Fibroblast of skin of left quadriceps (primary cell): ENCODE measurements around the gene LIPC.

Experiments used
- DNase-seq, 2 experiments: peaks; one replicate each; pipeline ENCODE4 v3.0.0-alpha.2; 2013; ENCODE audit warnings: low read depth in 2 of 2

Gene LIPC

DNA sequence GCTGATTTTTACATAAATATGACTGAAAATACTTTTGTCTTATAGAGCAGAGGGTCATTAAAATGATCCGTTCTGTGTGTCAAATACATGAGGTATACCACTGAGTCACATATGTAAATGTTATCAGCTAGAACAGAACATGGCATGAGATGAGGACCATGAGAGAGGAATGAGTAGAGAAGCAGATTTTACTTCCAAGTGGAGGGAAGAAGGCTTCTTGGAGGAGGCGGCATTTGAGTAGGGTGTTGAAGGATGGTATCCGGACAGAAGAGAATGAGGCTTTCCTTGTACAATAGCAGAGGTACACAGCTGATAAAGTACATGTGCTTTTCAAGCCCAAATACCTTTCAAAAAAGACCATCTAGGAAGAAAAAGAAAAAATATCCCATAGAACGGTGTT, 4.8 kb downstream of the LIPC start:
- DNase-seq: no peak

DNA sequence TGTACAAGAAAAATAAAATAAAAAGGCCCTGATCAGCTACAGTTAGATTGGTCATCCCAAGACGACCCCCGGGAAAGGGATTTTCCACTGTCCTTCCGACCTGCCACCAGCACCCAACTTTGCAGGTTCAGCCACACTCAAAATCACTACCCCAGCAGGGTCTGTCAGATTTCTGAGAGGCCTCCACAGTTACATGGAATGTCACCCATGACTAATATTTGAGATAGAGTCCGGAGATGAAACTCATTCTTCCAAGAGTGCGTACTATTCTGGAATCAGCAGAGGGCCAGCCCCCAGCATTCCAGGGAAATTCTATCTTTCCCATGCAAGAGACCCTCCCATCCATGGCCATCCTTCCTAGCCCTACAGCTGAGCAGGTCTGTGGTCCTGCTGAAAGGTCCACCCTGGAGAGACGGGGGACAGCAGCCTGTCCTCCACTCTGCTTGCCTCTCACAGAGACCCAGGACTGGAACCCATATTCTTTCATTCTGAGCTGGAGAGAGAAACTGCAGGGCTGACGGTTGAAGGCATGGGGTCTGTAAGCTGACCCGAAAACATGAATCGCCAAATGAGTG, 5.8 kb downstream of the LIPC start:
- DNase-seq: no peak

DNA sequence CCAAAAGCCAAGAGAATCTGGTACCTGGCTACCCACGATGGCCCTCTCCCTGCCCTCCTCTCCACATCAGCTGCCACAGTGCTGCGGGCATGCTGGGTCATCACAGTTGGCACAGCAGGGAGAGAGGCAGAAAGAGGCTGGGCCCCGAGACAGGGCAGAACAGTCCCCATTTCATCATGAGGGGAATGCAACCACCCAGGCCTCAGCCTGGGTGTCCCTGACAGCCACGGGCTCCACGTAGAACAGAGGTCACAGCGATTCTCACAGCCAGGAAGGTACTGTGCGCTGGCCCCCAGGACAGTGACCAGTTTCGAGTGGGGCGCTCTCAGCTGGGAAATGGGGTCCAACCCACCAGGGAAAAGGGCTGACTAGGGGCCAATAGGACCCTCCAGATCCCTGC, 6.3 kb downstream of the LIPC start:
- no peak for DNase-seq

DNA sequence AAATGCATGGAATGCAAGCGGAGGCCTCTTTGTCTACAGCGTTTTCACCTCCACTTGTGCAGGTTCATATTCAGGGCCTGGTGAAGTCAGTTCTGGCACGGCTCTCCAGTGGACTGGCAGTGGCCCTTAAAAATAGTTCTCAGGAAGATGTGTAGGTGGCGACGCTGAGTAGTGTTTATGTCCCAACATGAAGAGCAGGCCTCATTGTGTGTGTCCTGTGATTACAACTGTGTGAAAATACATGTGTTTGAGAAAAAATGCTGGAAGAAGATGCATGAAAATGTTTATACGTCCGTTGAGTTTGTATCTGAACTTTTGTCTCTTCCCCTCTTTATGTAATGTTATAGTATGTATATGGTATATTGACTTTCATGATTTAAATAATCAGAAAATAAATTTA, 7.2 kb downstream of the LIPC start:
- no peak for DNase-seq

DNA sequence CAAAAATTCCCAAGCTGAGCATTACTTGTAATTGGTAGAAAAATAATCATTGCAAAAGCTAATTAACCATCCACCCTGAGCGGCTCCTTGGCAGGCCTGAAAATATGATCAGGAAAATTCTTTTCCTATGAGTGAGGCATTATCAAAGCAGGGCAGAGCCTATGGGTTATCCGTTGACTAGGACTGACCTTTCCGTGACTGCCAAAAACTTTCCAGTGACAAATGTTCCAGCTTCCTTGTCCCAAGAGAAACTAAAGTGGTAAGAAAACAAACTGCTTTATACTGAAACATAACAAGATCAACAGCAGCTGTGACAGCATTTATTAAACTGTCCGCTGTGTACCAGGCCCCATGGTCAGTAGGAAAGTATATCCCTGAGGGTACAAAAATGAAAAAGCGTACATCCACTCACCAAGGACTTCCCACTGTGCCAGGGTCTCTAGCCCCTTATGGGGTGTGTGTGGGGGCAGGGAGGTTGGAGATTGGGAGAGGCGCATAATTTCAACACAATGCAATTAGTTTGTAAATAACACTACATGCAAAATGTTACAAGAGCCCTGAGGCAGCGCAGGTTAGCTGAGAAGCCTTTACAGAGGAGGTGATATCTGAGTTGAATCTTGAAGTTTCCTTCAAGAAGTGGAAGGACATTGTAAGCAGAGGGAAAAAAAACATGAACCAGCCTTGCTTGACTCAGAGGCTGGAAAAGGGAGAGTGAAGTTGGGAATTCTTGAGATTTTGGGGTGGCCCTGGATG, 8.5 kb downstream of the LIPC start:
- no peak for DNase-seq

DNA sequence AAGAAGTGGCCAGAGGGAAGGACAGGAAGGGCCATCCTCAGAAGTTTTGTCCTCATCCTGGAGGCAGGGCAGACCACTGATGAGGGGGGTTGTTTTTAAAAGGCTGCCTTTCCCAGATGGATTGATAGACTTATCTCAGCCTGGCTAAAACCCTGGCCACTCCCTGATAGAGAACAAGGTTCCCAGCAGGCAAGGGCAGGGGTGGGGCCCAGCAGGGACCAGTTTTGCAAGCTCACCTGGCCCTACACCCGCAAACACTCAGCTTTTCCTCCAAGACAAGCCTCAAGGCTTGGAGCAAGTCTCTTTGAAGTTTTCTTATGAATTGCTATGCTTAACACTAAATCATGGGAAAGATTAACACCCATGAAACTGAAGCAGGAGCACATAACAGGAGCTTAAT, 9.1 kb downstream of the LIPC start:
- DNase-seq: no peak

DNA sequence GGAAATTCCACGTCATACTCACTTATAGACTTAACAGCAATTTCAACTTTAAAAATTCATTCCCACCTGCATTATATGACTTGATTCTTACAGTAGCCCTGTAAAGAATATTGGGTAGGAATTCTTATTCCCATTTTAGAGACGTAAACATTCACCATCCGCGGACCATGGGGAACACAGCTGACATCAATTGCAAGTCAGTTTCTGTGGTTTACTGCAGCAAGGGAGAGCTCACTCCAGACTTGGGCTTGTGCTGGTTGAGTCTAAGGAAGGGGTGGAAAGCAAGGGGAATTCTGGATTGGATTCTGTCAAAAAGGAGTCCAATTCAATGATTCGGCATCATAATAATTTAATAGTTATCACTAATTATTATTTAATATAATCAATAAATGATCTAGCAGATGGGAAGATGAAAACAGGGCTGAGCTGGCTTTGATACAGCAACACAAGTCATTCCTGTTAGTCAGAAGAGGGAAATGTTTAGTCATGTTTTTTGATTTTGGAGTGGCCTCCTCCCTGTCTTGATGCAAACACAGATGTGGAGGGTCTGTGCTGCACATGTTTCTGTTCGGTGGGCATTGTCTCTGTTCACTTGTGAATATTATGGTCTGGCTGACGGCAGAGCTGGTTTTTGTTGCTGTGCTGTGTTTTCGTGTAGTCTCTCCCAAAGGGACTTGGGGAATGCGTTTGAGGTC, 9.7 kb downstream of the LIPC start:
- DNase-seq: peak; percentile 85 to 88

DNA sequence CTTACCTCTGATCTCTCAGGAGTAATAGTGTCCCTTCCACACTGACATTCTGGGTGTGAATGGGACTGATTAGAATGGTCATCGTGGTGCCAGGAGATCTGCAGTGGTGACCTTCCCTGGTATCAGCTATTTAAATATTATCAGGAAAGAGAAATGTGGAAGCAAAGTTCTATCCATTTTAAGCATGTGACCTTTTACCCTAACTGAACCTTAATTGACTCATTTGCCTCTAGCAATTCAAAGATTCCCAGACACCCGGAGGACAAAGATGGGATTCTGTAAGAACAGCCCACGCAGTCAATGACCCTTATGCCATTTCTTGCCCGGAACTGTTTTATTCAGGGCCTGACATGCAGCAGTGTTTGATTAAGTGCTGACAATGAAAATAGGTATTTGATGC, 10.3 kb downstream of the LIPC start:
- DNase-seq: no peak

DNA sequence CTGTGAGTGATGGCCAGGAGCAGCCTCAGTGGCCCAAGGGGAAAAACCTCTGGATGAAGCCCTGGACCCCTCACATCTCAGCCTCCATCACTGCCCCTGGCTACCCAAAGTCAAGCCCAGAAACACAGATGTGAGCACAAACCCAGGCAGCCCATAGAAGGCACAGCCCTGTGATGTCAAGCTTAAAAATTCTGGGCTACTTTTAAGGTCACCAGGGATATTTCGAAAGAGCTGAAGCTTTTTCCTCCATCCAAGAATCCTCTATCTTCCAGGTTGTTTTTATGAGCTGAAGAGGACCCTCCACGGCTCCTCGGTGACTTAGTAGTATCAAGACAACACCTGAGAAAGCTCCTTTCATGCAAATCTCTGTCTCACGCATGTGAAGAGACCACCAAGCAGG, 11.5 kb downstream of the LIPC start:
- no peak for DNase-seq

DNA sequence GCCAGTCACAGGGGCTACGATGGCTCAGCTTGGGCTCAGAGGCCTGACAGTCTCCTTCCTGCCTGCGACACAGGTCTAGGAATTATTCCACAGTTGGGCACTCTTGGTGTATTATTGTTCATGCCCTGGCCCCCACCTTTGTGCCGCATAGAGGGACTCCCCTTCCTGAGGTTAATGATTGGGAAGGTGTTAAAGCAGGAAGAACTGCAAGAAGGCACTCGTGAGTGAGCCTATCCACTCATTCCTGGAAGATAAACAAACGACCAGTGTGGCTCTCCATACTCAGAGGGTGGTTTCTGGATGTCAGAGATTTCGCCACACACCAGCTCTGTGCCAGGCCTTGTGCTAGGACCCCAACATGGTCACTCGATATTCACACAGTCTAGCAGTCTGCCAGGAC, 12.3 kb downstream of the LIPC start:
- DNase-seq: no peak

DNA sequence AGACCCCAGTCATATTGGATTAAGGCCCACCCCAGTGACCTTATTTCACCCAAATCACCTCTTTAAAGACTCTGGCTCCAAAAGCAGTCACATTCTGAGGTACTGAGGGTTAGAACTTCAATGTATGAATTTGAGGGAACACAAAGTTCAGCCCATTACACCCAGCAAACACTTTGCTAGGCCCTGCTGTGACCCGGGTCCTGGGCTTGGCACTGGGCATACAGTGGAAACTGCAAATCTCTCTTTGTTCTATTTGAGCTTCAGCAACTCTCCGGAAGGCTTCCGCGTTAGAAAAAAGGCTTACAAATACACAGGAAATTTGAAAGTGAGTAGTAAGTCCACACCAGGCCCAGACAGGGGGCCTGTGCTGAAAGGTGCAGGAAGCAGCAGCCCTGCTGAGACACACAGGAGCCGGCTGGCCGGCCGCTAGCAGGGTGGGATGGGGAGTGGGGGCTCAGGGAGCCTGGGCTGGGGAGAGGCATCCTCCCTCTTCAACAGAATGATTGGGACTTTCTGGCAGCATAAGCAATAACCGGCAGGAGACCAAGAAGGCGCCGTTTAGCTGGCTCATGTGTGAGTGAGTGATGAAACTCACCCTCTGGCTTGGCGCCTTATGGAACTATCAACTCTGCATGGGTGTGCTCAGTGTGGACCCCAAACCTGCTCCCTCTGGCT, 13.0 kb downstream of the LIPC start:
- DNase-seq: no peak

DNA sequence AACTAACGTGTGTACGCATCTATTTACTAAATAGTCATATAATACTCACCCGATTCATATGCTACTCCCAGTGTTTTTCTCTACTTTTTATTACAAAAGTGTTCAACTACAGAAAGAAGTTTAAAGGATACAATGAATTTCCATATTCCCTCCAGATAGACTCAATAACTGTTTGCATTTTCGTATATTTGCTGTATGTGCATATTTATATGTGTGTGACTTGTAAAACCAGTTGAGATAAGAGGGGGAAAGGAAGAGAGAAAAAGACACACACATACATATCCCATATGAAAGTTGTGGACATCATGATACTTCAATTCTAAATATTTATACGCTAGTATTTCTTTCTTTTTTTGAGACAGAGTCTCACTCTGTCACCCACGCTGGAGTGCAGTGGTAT, 14.1 kb downstream of the LIPC start:
- no peak for DNase-seq

DNA sequence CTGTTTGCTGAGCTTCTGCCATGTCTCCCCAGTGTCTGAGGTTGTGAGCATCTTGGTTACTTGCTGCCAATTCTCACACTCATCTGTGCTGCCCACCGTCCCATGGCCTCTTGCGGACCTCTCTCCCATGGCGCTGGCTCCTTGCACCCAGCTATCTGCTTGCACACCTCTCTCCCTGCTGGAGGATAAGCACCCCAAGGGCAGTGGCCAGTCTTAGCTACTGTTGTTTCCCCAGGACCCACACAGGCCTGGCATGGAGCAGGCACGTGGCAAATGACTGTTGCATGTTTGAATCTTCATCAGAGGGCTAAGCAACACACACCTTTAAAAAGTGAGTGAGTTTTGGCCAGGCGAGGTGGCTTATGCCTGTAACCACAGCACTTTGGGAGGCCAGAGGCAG, 14.7 kb downstream of the LIPC start:
- no peak for DNase-seq

DNA sequence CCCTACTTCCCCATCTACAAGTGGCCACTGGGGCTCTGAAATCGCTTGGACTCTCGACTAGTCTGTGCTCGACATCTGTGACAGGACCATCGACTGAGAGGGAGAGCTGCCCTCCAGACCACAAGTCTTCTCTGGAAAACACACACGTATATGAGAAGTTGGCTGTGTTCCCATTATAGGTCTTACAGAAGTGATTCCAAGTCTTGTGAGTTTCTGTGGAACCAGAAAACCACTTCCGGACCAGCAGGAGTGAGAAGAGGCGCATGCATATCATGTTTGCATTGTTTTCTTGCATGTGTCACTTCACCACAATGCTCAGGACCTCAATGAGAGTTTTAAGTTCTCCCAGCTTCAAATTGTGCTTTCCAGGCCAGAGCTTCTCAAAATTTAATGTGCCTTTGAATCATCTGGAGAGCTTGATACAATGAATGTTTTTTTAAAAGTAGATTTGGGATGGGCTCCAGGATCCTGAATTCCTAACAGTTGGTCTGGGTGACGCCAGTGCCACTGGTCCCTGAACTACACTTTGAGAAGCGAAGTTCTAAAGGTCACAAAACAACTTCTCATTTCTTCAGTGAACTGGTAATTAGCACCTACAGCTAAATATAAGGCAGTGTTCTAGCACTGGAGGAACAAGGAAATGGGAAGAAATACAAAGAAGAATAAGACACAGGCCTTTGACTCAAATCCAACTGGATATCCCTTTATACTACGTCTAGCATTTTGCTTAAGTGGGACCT, 15.7 kb downstream of the LIPC start:
- DNase-seq: peak; percentile 85

DNA sequence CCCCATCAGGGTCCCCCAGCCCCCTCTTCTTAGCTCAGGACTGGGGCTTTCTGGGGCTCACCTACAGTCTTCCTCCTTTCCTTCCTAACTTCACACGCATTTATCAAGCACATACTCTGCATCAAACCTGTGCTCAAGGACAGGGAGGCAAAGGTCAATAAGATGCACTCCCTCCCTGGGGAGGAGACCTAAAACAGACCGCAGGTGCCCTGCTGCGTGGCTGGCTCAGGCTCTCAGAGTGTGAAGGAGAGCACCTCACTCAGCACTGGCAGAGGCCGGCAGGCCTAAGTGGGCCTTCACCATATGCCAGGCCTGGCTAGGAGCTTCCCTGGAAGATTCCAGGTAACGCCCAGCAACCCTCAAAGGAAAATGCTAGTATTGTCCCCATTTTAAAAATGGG, 16.5 kb downstream of the LIPC start:
- DNase-seq: no peak

DNA sequence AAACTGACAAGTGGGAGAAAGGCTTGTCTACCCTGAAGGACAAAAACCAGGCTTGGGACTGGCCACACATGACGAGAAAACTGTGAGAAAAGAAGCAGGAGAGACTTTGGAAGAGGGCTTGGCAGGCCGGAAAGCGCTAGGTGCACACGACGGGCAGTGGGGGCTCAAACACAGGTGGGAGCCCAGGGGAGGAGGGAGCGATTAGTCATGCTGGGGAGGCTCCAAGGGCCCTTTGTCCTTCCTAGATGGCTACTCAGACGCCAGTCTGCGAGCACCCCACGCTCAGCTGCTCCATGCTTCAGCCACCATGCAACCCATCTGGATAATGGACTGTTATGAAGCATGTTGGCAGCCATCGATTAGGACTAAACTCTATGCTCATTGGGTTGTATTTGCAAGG, 17.1 kb downstream of the LIPC start:
- no peak for DNase-seq

DNA sequence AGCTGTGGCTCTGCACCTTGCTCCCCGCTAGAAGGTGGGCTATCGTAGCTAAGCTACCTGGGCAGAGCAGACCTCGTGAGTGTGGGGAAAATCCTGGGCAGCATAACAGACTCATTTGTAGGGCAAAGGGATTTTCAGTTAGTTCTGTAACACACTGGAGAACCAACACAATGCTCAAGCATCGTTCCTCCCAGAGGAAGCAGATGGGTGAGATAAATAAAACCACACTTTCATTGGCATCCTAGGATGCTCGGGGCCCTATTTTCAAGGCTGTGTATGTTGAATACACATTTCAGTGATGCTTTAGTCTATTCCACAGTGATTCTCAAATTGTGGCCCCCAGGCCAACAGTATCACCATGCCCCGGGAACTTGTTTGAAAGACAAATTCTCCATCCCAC, 20.0 kb downstream of the LIPC start:
- no peak for DNase-seq

DNA sequence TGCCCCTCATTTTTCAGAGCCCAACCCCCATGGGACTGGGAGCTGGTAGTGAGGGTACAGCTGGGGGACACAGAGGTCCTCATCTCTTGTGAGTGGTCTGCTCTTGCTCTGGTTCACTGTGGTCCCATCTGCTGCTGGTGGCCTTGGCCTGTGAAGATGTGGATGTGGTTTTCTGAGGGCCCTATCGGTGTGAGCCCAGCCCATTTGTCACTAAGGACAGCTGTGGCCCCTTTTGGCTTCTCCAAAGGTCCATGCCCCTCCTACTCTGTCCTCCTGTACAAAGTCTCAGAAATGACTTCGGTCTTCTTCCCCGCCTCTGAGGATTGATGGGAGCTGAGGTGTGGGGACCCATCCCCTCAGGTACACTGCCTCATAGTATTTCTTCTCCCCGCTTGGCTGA, 21.0 kb downstream of the LIPC start:
- no peak for DNase-seq

DNA sequence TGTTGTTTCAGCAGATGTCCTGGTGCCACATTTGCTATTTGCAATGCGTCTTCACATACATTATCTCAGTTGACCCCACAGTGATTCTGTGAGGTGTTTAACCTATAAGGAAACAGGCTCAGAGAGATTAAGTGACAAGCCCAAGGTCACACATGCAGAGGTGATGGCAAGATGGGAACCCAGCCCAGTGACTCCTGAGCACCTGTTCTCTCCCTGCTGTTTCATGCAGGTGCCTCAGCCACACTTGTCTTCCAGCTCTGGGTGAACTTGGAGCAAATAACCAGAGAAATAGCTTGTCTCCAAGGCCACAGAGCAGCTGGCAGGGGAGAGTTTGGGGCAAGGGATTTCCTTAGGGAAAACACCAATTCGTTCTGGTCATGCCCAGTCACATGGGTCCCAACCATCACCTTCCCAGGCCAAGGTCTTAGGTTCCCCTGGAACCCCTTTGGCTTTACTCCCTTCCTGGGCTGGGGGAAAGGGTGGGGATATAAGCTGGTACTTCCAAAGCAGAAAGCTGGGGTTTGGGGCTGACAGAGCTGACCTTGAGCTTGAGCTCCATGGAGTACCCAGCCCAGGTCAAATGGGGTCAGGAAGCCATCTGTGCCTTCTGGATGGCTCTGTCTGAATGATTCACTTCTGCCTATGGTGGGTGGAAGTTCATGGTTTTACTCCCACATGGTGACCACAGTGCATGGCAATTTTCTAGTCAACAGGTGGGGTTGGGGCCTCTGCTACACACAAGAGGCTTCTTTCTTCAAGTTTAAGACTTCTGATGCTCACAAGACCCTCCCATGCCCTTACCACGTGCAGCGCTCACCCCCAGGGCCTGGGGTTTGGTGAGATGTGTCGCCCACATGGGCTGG, 22.4 kb downstream of the LIPC start:
- no peak for DNase-seq

DNA sequence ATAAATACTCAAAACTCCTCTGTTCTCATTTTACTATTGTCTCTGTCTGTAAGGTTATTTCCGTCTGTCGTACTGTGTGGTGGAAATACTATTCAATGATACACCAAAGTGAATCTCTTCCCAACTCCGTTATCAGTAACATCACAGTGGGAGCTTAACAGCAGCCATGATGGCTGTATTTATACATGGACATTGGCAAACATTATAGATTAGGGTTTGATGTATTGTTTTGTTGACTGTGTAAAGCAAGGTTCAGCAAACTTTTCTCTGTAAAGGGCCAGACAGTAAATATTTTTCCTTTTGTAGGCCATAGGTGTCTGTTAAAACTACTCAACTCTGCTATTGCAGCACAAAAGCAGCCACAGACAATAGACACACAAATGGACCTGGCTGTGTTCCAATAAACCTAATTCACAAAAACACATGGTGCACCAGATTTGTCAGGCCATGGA, 23.2 kb downstream of the LIPC start:
- DNase-seq: no peak

DNA sequence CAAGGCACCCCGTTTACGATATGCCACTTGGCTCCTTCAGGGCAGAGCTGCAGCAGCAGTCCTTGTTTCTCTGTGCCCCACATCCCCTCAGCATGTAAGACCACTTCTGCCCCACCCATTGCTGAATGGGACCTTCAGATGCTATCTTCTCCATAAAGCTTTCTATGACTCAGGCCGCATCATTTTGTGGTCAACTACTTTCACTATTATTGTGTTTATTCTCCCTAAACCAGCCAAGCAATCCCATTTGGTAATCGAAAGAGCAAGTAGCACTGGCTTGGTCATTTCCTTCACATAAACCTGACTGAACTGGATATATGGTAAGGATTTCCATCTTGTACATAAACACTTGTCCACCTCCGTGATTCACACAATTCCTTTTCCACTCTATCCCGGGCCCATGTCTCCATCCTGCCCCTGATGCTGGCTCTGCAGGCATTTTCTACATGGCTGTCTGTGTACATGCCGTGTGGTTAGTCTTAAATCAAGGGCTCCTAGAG, 25.7 kb downstream of the LIPC start:
- peak; percentile 58 to 61 for DNase-seq
